Breast epithelium (tissue), 4 donors: ENCODE measurements around the gene BEST2. TPM values are rescaled to one million over a fixed set of nuclear protein-coding genes. Genes with fewer than 3 reads are reported as not detected.

Experiments
- DNase-seq, 2 donors: peaks; one replicate each; pipeline ENCODE4 v3.0.0-alpha.2; 2019; ENCODE audit warnings: low spot score in 2 of 2
- H3K27ac ChIP-seq, 2 donors: fragments of 200-600 bp; sonication (generic) in 1 of 2; one replicate each; pipeline ENCODE4 v1.5.1; 2016 to 2019; ENCODE audit warnings: mild to moderate bottlenecking in 1 of 2
- H3K27me3 ChIP-seq, 2 donors: fragments of 200-600 bp; sonication (generic) in 1 of 2; one replicate each; pipeline versions ENCODE4 v1.5.1 to v1.6.0; 2017 to 2019; ENCODE audit warnings: control low read depth in 1 of 2, mild to moderate bottlenecking in 1 of 2
- H3K36me3 ChIP-seq: fragments of 200-600 bp; one replicate; pipeline ENCODE4 v1.5.1; 2019
- H3K4me1 ChIP-seq, 2 donors: fragments of 200-600 bp; sonication (generic); one replicate each; pipeline ENCODE4 v1.5.1; 2016 to 2019; ENCODE audit warnings: control low read depth in 1 of 2
- H3K4me3 ChIP-seq, 3 donors: fragments of 200-600 bp; sonication (generic); 1 replicate in 2 of 3; 2 replicates in 1 of 3; pipeline ENCODE4 v1.5.1; 2016 to 2019; ENCODE audit warnings: mild to moderate bottlenecking in 3 of 3, moderate library complexity in 2 of 3
- H3K9me3 ChIP-seq, 2 donors: fragments of 200-600 bp; sonication (generic) in 1 of 2; one replicate each; pipeline ENCODE4 v1.5.1; 2016 to 2019; ENCODE audit warnings: control low read depth in 1 of 2
- POLR2A ChIP-seq: fragments of 450-650 bp; IDR thresholded peaks from one replicate; pipeline ENCODE4 v1.6.1; 2016; ENCODE audit warnings: antibody characterized with exemption, mild to moderate bottlenecking, moderate library complexity
- POLR2AphosphoS5 ChIP-seq, 3 donors: sonication (generic); formaldehyde crosslinking; IDR thresholded peaks; one replicate each; pipeline ENCODE4 v1.6.1; 2017; ENCODE audit warnings: antibody characterized with exemption in 3 of 3
- intact Hi-C: fragments of 100-400 bp; cut with DNase I; formaldehyde crosslinking; loops from one replicate; pipeline ENCODE4 v1.15.1; 2023; ENCODE audit warnings: low total_unique reads
- total RNA-seq, 3 donors: library from RNA; depleted of rRNA; stranded (reverse); fragments of >200 nt; gene quantifications; one replicate each; pipeline ENCODE4 v1.1.0, GENCODE V29; 2016
- TF ChIP-seq, protein P1 (sequence below), 3 donors: fragments of 450-650 bp; IDR thresholded peaks; one replicate each; pipeline ENCODE4 v1.5.1; 2016 to 2017; ENCODE audit warnings: antibody characterized with exemption in 3 of 3, mild to moderate bottlenecking in 3 of 3, moderate library complexity in 3 of 3

The BEST2 gene
- total RNA-seq, 3 donors from 2014 or later, result not detected

DNA sequence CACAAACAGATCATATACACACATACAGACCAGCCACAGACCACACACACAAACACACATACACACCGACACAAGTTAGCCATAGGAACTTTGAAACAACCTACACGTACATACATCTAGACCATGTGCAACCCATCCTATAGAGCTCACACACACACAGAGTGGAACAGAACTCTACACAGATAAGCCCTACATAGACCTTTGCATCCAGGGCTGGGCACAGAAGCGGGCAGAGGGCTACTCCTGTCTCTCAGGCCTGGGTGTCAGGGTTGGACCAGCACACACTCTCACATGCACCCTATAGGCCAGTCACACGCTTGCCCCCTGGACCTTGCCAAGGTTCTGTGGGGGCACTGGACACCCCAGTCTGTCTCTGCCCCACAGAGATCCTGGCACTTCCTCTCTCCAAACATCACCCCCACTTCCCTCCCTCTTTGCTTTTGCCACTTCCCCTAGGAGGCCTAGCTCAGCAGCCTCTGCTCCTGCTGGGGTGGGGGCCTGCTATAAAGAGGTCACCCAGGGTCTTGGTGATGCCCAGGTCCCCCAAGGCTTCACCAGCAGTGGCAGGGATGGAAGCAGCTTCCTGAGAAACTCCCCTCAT is 33.9 kb downstream of the BEST2 start:
- peak overlapping the region; percentile 98 to 100 for H3K27ac ChIP-seq
- DNase-seq, result no peak
- H3K9me3 ChIP-seq, result no peaks in the 10 kb centered on the region
- no peaks in the 10 kb centered on the region for H3K36me3 ChIP-seq
- TF ChIP-seq, protein P1, sequence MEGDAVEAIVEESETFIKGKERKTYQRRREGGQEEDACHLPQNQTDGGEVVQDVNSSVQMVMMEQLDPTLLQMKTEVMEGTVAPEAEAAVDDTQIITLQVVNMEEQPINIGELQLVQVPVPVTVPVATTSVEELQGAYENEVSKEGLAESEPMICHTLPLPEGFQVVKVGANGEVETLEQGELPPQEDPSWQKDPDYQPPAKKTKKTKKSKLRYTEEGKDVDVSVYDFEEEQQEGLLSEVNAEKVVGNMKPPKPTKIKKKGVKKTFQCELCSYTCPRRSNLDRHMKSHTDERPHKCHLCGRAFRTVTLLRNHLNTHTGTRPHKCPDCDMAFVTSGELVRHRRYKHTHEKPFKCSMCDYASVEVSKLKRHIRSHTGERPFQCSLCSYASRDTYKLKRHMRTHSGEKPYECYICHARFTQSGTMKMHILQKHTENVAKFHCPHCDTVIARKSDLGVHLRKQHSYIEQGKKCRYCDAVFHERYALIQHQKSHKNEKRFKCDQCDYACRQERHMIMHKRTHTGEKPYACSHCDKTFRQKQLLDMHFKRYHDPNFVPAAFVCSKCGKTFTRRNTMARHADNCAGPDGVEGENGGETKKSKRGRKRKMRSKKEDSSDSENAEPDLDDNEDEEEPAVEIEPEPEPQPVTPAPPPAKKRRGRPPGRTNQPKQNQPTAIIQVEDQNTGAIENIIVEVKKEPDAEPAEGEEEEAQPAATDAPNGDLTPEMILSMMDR (IDR thresholded peaks at IDR 0.05), result no peak
- TF ChIP-seq POLR2AphosphoS5 (IDR thresholded peaks at IDR 0.05) (no peak), POLR2A (no peak)
- H3K4me1 ChIP-seq, result peaks cover 18 to 44% of the 10 kb centered on the region in 2 donors
- no peak overlapping the region for H3K4me3 ChIP-seq
- intact Hi-C loops, result no loop called here
- H3K27me3 ChIP-seq, result no peaks in the 10 kb centered on the region

DNA sequence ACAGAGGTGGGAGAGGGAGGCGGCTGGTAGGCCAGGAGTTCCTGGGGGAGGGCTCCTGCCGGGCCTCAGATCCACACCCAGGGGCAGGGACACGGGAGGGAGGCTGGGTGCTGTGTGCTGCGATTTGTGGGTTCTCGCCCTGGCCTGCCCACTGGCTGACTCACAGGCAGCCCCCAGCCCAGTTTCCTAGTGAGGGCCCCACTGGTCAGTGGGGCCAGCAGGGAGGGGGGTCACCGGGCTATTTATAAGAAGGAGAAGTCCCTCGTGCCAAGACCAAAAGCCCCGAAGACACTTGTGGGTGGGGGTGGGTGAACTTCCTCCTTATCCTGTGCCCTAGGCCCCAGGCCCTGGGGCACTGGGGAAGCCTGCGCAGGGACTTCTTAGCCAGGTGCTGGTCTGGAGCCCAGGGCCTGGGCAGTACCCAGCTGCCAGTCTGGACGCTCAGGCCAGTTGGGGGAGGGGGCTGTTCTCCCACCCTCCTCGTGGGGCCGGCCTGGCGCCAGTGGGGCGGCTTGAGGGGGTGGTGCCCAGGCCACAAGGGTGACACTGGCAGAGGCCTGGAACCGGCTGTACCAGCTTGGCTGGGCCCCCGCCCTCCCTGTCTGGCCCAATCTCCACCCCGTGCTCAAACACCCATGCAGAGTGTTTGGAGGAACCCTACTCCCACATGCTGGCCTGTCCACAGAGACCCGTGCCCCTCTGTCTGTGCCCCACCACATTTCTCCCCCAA is 34.7 kb downstream of the BEST2 start:
- Histone ChIP-seq H3K4me3 (peak overlapping the region in 1 of 3 donors; percentile 39), H3K36me3 (no peaks in the 10 kb centered on the region)
- TF ChIP-seq POLR2AphosphoS5 (IDR thresholded peaks at IDR 0.05), result peak in 1 of 3 donors; percentile 12
- TF ChIP-seq, protein P1 (IDR thresholded peaks at IDR 0.05), result no peak
- TF ChIP-seq POLR2A, result no peak

DNA sequence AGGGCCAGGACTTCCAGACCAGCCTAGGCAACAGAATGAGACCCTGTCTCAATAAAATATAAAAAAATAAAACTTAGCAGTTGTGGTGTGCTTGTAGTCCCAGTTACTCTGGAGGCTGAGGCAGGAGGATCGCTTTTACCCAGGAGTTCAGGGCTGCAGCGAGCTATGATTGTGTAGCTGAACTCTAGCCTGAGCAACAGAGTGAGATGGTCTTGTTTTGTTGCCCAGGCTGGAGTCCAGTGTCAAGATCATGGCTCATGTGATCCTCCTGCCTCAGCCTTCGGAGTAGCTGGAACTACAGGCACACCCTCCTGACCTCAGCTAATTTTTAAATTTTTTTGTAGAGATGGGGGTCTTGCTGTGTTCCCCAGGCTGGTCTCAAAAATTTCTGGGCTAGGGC is 35.4 kb downstream of the BEST2 start:
- peaks cover 18 to 44% of the 10 kb centered on the region in 2 donors for H3K4me1 ChIP-seq
- H3K9me3 ChIP-seq, result no peaks in the 10 kb centered on the region
- TF ChIP-seq, protein P1 (IDR thresholded peaks at IDR 0.05), result no peak
- TF ChIP-seq POLR2A (no peak), POLR2AphosphoS5 (IDR thresholded peaks at IDR 0.05) (no peak)
- peak overlapping the region; percentile 98 to 100 for H3K27ac ChIP-seq
- intact Hi-C loops, result no loop called here
- DNase-seq, result no peak
- H3K27me3 ChIP-seq, result no peaks in the 10 kb centered on the region
- H3K36me3 ChIP-seq, result no peaks in the 10 kb centered on the region
- no peak overlapping the region for H3K4me3 ChIP-seq

More for the DNA sequence above, 34.7 kb downstream of the BEST2 start:
- Histone ChIP-seq H3K27me3 (no peaks in the 10 kb centered on the region), H3K4me1 (peaks cover 18 to 44% of the 10 kb centered on the region in 2 donors), H3K27ac (peak overlapping the region; percentile 98 to 100), H3K9me3 (no peaks in the 10 kb centered on the region)
- DNase-seq, result peak; percentile 82 to 87
- intact Hi-C loops, result no loop called here

DNA sequence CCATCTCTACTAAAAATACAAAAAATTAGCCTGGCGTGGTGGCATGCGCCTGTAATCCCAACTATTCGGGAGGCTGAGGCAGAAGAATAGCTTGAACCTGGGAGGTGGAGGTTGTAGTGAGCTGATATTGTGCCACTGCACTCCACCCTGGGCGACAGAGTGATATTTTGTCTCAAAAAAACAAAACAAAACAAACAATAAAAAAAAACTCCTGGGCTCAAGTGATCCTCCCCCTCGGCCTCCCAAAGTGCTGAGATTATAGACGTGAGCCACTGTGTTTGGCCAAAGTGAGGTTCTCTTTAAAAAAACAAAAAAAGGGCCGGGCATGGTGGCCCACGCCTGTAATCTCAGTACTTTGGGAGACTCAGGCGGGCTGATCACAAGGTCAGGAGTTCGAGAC is 35.9 kb downstream of the BEST2 start:
- DNase-seq, result no peak
- H3K4me1 ChIP-seq, result peaks cover 18 to 44% of the 10 kb centered on the region in 2 donors
- peak overlapping the region; percentile 98 to 100 for H3K27ac ChIP-seq

More for the DNA sequence above, 35.9 kb downstream of the BEST2 start:
- Histone ChIP-seq H3K9me3 (no peaks in the 10 kb centered on the region), H3K36me3 (no peaks in the 10 kb centered on the region), H3K27me3 (no peaks in the 10 kb centered on the region), H3K4me3 (no peak overlapping the region)
- intact Hi-C loops, result no loop called here
- TF ChIP-seq POLR2AphosphoS5 (IDR thresholded peaks at IDR 0.05) (no peak), POLR2A (no peak)
- TF ChIP-seq, protein P1 (IDR thresholded peaks at IDR 0.05), result no peak
